Lower leg skin (tissue), 4 donors: Measurements from ENCODE around the gene FCF1. TPM values are rescaled to one million over a fixed set of nuclear protein-coding genes. Genes with fewer than 3 reads are reported as not detected.

ENCODE experiments used
- DNase-seq, 2 donors: peaks; one replicate each; pipeline ENCODE4 v3.0.0-alpha.2; 2019; ENCODE audit warnings: low spot score in 2 of 2
- H3K4me3 ChIP-seq: fragments of 200-600 bp; sonication (generic); 2 replicates; pipeline ENCODE4 v1.5.1; 2017; ENCODE audit warnings: mild to moderate bottlenecking, low read depth; ENCODE audit not compliant: poor library complexity, severe bottlenecking
- POLR2A ChIP-seq, 2 donors: fragments of 450-650 bp; IDR thresholded peaks; one replicate each; pipeline ENCODE4 v1.6.1; 2016 to 2017; ENCODE audit warnings: antibody characterized with exemption in 2 of 2, mild to moderate bottlenecking in 1 of 2, moderate library complexity in 1 of 2
- WGBS, 2 donors: methylation state at CpG; one replicate each; pipeline ENCODE4 v1.1.5; 2018; 5-methylcytosine and 5-hydroxymethylcytosine counted together
- intact Hi-C: fragments of 100-400 bp; cut with DNase I; formaldehyde crosslinking; loops from one replicate; pipeline ENCODE4 v1.15.0; 2023; ENCODE audit warnings: low total_unique reads
- total RNA-seq, 4 donors: library from RNA; depleted of rRNA; stranded (reverse); fragments of >200 nt; gene quantifications; one replicate each; pipeline ENCODE4 v1.1.0, GENCODE V29; 2016
- TF ChIP-seq, protein P1 (sequence below), 3 donors: fragments of 450-650 bp; IDR thresholded peaks; one replicate each; pipeline ENCODE4 v1.5.1; 2016; ENCODE audit warnings: antibody characterized with exemption in 3 of 3, mild to moderate bottlenecking in 3 of 3, moderate library complexity in 2 of 3

FCF1 gene
- total RNA-seq, 4 donors from 2014 or later = 14.3 to 20.7 (median 17.8) TPM

DNA sequence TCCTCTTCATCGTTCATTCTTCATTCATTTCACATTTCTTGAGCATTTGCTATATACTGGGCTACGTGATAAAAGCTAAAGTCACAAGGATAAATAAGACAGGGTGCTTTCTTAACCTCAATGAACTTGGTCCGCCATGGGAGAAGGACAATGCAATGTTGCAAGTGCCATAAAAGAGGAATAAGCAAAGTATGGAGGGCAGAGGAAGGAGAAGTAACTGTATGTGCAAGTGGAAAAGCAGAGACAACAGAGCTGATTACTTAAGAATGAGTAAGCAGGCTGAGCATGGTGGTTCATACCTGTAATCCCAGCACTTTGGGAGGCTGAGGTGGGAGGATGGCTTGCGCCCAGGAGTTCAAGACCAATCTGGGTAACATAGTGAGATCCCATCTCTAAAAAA lies 14.5 kb upstream of the FCF1 start:
- whole genome bisulfite sequencing, 2 donors = 96 to 98% methylated on average over 4 of the region's 4 CpGs
- no peak overlapping the region for H3K4me3 ChIP-seq
- intact Hi-C loops = no loop called here
- DNase-seq = no peak
- TF ChIP-seq, protein P1, sequence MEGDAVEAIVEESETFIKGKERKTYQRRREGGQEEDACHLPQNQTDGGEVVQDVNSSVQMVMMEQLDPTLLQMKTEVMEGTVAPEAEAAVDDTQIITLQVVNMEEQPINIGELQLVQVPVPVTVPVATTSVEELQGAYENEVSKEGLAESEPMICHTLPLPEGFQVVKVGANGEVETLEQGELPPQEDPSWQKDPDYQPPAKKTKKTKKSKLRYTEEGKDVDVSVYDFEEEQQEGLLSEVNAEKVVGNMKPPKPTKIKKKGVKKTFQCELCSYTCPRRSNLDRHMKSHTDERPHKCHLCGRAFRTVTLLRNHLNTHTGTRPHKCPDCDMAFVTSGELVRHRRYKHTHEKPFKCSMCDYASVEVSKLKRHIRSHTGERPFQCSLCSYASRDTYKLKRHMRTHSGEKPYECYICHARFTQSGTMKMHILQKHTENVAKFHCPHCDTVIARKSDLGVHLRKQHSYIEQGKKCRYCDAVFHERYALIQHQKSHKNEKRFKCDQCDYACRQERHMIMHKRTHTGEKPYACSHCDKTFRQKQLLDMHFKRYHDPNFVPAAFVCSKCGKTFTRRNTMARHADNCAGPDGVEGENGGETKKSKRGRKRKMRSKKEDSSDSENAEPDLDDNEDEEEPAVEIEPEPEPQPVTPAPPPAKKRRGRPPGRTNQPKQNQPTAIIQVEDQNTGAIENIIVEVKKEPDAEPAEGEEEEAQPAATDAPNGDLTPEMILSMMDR (IDR thresholded peaks at IDR 0.05) = no peak
- TF ChIP-seq POLR2A (IDR thresholded peaks at IDR 0.05) = no peak

DNA sequence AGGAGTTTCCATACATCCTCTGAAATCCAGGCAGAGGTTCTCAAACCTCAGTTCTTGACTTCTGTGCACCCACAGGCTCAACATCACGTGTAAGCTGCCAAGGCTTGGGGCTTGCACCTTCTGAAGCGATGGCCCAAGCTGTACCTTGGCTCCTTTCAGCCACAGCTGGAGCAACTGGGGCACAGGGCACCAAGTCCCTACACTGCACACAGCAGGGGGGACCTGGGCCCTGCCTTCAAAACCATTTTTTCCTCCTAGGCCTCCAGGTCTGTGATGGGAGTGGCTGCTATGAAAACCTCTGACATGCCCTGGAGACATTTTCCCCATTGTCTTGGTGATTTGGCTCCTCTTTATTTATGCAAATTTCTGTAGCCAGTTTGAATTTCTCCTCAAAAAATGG lies 10.7 kb upstream of the FCF1 start:
- 96 to 100% methylated on average over 2 of the region's 2 CpGs for WGBS, 2 donors
- no peak for DNase-seq
- no peak overlapping the region for H3K4me3 ChIP-seq
- intact Hi-C loops = no loop called here
- TF ChIP-seq, protein P1 (IDR thresholded peaks at IDR 0.05) = no peak
- no peak for TF ChIP-seq POLR2A (IDR thresholded peaks at IDR 0.05)

DNA sequence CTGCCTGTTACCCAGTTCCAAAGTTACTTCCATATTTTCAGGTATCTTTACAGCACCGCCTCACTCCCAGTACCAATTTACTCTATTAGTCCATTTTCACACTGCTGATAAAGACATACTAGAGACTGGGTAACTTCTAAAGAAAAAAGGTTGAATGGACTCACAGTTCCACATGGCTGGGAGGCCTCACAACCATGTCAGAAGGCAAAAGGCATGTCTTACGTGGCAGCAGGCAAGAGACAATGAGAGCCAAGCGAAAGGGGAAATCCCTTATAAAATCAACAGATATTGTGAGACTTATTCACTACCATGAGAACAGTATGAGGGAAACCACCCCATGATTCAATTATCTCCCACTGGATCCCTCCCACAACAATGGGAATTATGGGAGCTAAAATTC lies 9.9 kb upstream of the FCF1 start:
- no peak for TF ChIP-seq POLR2A (IDR thresholded peaks at IDR 0.05)
- TF ChIP-seq, protein P1 (IDR thresholded peaks at IDR 0.05) = no peak
- DNase-seq = no peak
- intact Hi-C loops = no loop called here
- 94 to 96% methylated on average over 3 of the region's 3 CpGs for WGBS, 2 donors
- no peak overlapping the region for H3K4me3 ChIP-seq

DNA sequence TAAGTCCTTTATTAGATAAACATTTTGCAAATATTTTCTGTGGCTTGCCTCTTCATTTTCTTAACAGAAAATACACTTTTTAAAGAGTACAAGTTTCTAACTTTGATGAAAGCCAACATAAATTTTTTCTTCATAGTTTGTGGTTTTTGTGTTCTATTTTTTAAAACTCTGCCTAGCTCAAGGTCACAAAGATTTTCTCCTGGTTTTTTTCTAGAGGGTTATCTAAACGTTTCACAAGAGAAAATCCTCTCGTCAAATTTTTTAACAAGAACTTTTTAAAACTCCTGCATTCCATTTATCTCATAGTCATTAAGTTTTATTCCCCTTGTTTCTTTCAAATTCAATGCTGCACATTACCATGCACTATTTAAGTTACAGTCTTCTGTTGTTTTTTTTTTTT lies 8.3 kb upstream of the FCF1 start:
- TF ChIP-seq, protein P1 (IDR thresholded peaks at IDR 0.05) = no peak
- no peak for TF ChIP-seq POLR2A (IDR thresholded peaks at IDR 0.05)
- intact Hi-C loops = no loop called here
- 66 to 68% methylated on average over 2 of the region's 2 CpGs for WGBS, 2 donors
- DNase-seq = no peak
- H3K4me3 ChIP-seq = no peak overlapping the region

DNA sequence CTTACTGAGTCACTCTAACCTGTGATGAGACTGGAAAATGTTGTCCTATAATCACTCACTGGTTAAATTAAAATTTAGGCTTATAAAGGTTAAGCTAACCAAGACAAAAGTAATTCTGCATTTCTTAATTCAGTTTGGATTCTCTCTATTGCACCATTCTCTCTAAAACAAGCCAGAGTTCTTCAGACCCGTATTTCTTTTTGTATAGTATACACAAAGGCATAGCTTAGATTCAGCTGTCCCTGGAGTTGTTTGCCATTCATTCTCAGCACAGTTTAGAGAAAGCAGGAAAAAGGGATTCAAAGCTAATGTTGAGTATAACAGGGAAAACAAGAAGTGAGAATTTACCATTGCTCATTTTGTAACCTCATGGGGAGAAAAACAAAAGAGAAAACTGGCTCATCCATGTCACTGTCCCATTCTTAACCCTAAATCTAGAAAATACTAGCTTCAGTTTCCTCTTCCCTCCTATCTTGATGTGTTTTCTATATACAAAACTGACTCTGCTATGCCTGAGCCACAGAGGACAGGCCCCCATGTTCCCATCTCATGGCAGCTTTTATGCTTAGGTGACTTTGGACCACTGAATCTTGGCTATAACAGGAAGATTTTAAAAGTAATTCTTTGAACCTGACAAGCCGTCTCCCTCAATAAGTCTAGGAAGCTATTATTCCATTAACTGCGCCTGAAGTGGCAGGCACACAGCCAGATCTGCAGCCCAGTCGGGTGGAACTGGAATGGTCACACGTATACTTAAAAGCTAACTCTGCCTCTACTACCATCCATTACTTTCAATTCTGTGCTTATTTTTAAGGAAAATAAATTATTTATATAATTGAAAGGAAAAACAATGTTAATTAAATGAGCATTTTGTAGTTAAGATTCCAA lies 7.1 kb upstream of the FCF1 start:
- 77 to 83% methylated on average over 5 of the region's 5 CpGs for WGBS, 2 donors
- no peak overlapping the region for H3K4me3 ChIP-seq
- TF ChIP-seq, protein P1 (IDR thresholded peaks at IDR 0.05) = no peak
- no peak for TF ChIP-seq POLR2A (IDR thresholded peaks at IDR 0.05)
- intact Hi-C loops = no loop called here
- no peak for DNase-seq
